Breast epithelium (tissue), 3 donors: Measurements from ENCODE around the gene ADORA1.

Source experiments
- CTCF ChIP-seq, 3 donors: fragments of 450-650 bp; IDR thresholded peaks; one replicate each; pipeline ENCODE4 v1.5.1; 2016 to 2017; ENCODE audit warnings: antibody characterized with exemption in 3 of 3, mild to moderate bottlenecking in 3 of 3, moderate library complexity in 3 of 3
- POLR2A ChIP-seq: fragments of 450-650 bp; IDR thresholded peaks from one replicate; pipeline ENCODE4 v1.6.1; 2016; ENCODE audit warnings: antibody characterized with exemption, mild to moderate bottlenecking, moderate library complexity
- POLR2AphosphoS5 ChIP-seq, 3 donors: sonication (generic); formaldehyde crosslinking; IDR thresholded peaks; one replicate each; pipeline ENCODE4 v1.6.1; 2017; ENCODE audit warnings: antibody characterized with exemption in 3 of 3

GRCh38 chr1:203128431-203128715 lies 847 bp downstream of the ADORA1 start:
- TF ChIP-seq CTCF (IDR thresholded peaks at IDR 0.05), result no peak
- TF ChIP-seq POLR2A, result no peak
- no peak for TF ChIP-seq POLR2AphosphoS5 (IDR thresholded peaks at IDR 0.05)
